ENCODE measurements around the gene PHRF1. TPM values are rescaled to one million over a fixed set of nuclear protein-coding genes. Genes with fewer than 3 reads are reported as not detected.

PHRF1 gene
- total RNA-seq, 1 experiment from 2014 or later: 42.3 TPM

GRCh38 chr11:562046-562645, 14.1 kb upstream of the PHRF1 start:
- no TSS peak for BruUV-seq (replicated peaks)
- Mint-ChIP-seq H3K4me3 (ENCODE audit: low read depth, unreplicated experiment) (peak overlapping the region; percentile 90), H3K36me3 (ENCODE audit: insufficient read depth, unreplicated experiment) (peaks cover 77% of the 10 kb centered on the region), H3K4me1 (ENCODE audit: low read depth, unreplicated experiment) (no peaks in the 10 kb centered on the region), H3K9me3 (ENCODE audit: low read depth, unreplicated experiment) (no peaks in the 10 kb centered on the region), H3K27ac (ENCODE audit: unreplicated experiment) (no peak overlapping the region), H3K27me3 (ENCODE audit: unreplicated experiment) (no peaks in the 10 kb centered on the region)
- DNase-seq: no peak
- CTCF ChIA-PET: interaction anchor here (0.6 to 1.0 kb wide), 6 partner anchors 13 to 143 kb away, joined by 3 to 6 read pairs (median 4); no protein-coding TSS in a partner anchor
- TF ChIP-seq CTCF (IDR thresholded peaks at IDR 0.05; ENCODE audit: unreplicated experiment): no peak
- intact Hi-C loops (cut with micrococcal nuclease; ENCODE audit: unreplicated experiment): loop anchor here (10.0 kb wide), 1 partner anchor 143 kb away; the partner anchor contains the start of gene EPS8L2

GRCh38 chr11:563066-563811, 13.0 kb upstream of the PHRF1 start:
- BruUV-seq (replicated peaks): TSS peak; percentile 28
- Mint-ChIP-seq H3K27me3 (ENCODE audit: unreplicated experiment) (no peaks in the 10 kb centered on the region), H3K9me3 (ENCODE audit: low read depth, unreplicated experiment) (no peaks in the 10 kb centered on the region), H3K4me3 (ENCODE audit: low read depth, unreplicated experiment) (peak overlapping the region; percentile 41), H3K27ac (ENCODE audit: unreplicated experiment) (peak overlapping the region; percentile 63), H3K36me3 (ENCODE audit: insufficient read depth, unreplicated experiment) (peaks cover 79% of the 10 kb centered on the region), H3K4me1 (ENCODE audit: low read depth, unreplicated experiment) (no peaks in the 10 kb centered on the region)
- intact Hi-C loops (cut with micrococcal nuclease; ENCODE audit: unreplicated experiment): loop anchor here (10.0 kb wide), 1 partner anchor 142 kb away; the partner anchor contains the start of gene EPS8L2
- TF ChIP-seq CTCF (IDR thresholded peaks at IDR 0.05; ENCODE audit: unreplicated experiment): no peak
- DNase-seq: no peak
- CTCF ChIA-PET: no interaction called here

GRCh38 chr11:563812-564578, 12.3 kb upstream of the PHRF1 start:
- no peaks in the 10 kb centered on the region for H3K27me3 Mint-ChIP-seq (ENCODE audit: unreplicated experiment)
- peaks cover 79% of the 10 kb centered on the region for H3K36me3 Mint-ChIP-seq (ENCODE audit: insufficient read depth, unreplicated experiment)
- no peaks in the 10 kb centered on the region for H3K9me3 Mint-ChIP-seq (ENCODE audit: low read depth, unreplicated experiment)
- no peaks in the 10 kb centered on the region for H3K4me1 Mint-ChIP-seq (ENCODE audit: low read depth, unreplicated experiment)
- intact Hi-C loops (cut with micrococcal nuclease; ENCODE audit: unreplicated experiment): loop anchor here (10.0 kb wide), 1 partner anchor 141 kb away; the partner anchor contains the start of gene EPS8L2
- CTCF ChIA-PET: no interaction called here
- peak overlapping the region; percentile 63 for H3K27ac Mint-ChIP-seq (ENCODE audit: unreplicated experiment)
- DNase-seq: peak; percentile 54
- H3K4me3 Mint-ChIP-seq (ENCODE audit: low read depth, unreplicated experiment): peak overlapping the region; percentile 41
- no TSS peak for BruUV-seq (replicated peaks)
- TF ChIP-seq CTCF (IDR thresholded peaks at IDR 0.05; ENCODE audit: unreplicated experiment): no peak

GRCh38 chr11:565921-566509, 10.3 kb upstream of the PHRF1 start:
- no peak for DNase-seq
- no peak overlapping the region for H3K4me3 Mint-ChIP-seq (ENCODE audit: low read depth, unreplicated experiment)
- H3K36me3 Mint-ChIP-seq (ENCODE audit: insufficient read depth, unreplicated experiment): peaks cover 66% of the 10 kb centered on the region
- H3K27me3 Mint-ChIP-seq (ENCODE audit: unreplicated experiment): no peaks in the 10 kb centered on the region
- no peaks in the 10 kb centered on the region for H3K9me3 Mint-ChIP-seq (ENCODE audit: low read depth, unreplicated experiment)
- BruUV-seq (replicated peaks): no TSS peak
- H3K4me1 Mint-ChIP-seq (ENCODE audit: low read depth, unreplicated experiment): no peaks in the 10 kb centered on the region
- H3K27ac Mint-ChIP-seq (ENCODE audit: unreplicated experiment): no peak overlapping the region
- no peak for TF ChIP-seq CTCF (IDR thresholded peaks at IDR 0.05; ENCODE audit: unreplicated experiment)
- CTCF ChIA-PET: interaction anchor here (0.6 kb wide), 1 partner anchor 135 kb away, joined by 4 read pairs; no protein-coding TSS in a partner anchor
- intact Hi-C loops (cut with micrococcal nuclease; ENCODE audit: unreplicated experiment): loop anchor here (10.0 kb wide), 1 partner anchor 139 kb away; the partner anchor contains the start of gene EPS8L2

All from Calu3 (cell line).